WTC11 (cell line): ENCODE results near the gene LIN7B. TPM values are rescaled to one million over a fixed set of nuclear protein-coding genes. Genes with fewer than 3 reads are reported as not detected.
A peak's percentile ranks its signal among the peaks of the same experiment; 100 is the strongest.
"Not testable (repeated sequence)": the region's sequence is repeated elsewhere in the genome, so short reads cannot be mapped to it uniquely, and the experiment has no call there.

Source experiments
- ATAC-seq: fragments of 200-7000 bp; cut with Tn5 transposase; 2 replicates; pipeline ENCODE4 v1.10.0; 2021; ENCODE audit warnings: mild to moderate bottlenecking, moderate library complexity
- CTCF ChIA-PET: fragments of 300-600 bp; sonication (Branson Sonifier 250); formaldehyde crosslinking; loops from one replicate; lab custom pipeline; 2021; ENCODE audit warnings: antibody characterized with exemption; lab: Charles Lee
- POLR2A ChIA-PET: fragments of 350-600 bp; sonication (Branson Sonifier 250); formaldehyde crosslinking; loops from one replicate; lab custom pipeline; 2021; ENCODE audit warnings: antibody characterized with exemption; lab: Charles Lee
- DNase-seq: peaks from one replicate; pipeline ENCODE4 v3.0.0; 2021; ENCODE audit warnings: low spot score
- H3K27ac Mint-ChIP-seq: 2 replicates; pipeline ENCODE4 v1.8.0; 2021; ENCODE audit warnings: mixed read lengths
- H3K27me3 Mint-ChIP-seq: 2 replicates; pipeline ENCODE4 v1.8.0; 2021; ENCODE audit warnings: low read depth, mild to moderate bottlenecking, moderate library complexity, mixed read lengths
- H3K36me3 Mint-ChIP-seq: 2 replicates; pipeline ENCODE4 v1.8.0; 2021; ENCODE audit warnings: mixed read lengths
- H3K4me1 Mint-ChIP-seq: 2 replicates; pipeline ENCODE4 v1.8.0; 2022; ENCODE audit warnings: mixed read lengths
- H3K4me3 Mint-ChIP-seq: 2 replicates; pipeline ENCODE4 v1.8.0; 2021; ENCODE audit warnings: mild to moderate bottlenecking, moderate library complexity, mixed read lengths
- H3K9me3 Mint-ChIP-seq: 2 replicates; pipeline ENCODE4 v1.8.0; 2021; ENCODE audit warnings: mixed read lengths
- ATF1 ChIP-seq: sonication (generic); formaldehyde crosslinking; IDR thresholded peaks from 2 replicates; pipeline ENCODE4 v1.8.1; 2023; ENCODE audit warnings: mild to moderate bottlenecking, moderate library complexity, missing genetic modification reagents
- CDX4 ChIP-seq: fragments of 250-450 bp; sonication (Bioruptor Pico); IDR thresholded peaks from 2 replicates; pipeline ENCODE4 v1.9.0; 2021; ENCODE audit warnings: moderate library complexity, mild to moderate bottlenecking, inconsistent platforms, borderline replicate concordance
- HMGXB4 ChIP-seq: sonication (generic); formaldehyde crosslinking; IDR thresholded peaks from 2 replicates; pipeline ENCODE4 v1.8.1; 2023; ENCODE audit warnings: mild to moderate bottlenecking, moderate library complexity, missing genetic modification reagents
- NR2C2 ChIP-seq: sonication (generic); formaldehyde crosslinking; IDR thresholded peaks from 2 replicates; pipeline ENCODE4 v1.8.0; 2022; ENCODE audit warnings: mild to moderate bottlenecking, missing genetic modification reagents
- PRDM15 ChIP-seq: sonication (generic); formaldehyde crosslinking; IDR thresholded peaks from 2 replicates; pipeline ENCODE4 v1.8.0; 2022; ENCODE audit warnings: missing genetic modification reagents
- ZNF138 ChIP-seq: sonication (generic); formaldehyde crosslinking; conservative IDR thresholded peaks from 2 replicates; pipeline ENCODE4 v1.8.1; 2022; ENCODE audit warnings: mild to moderate bottlenecking, moderate library complexity, missing genetic modification reagents
- ZNF232 ChIP-seq: sonication (generic); formaldehyde crosslinking; IDR thresholded peaks from 2 replicates; pipeline ENCODE4 v1.8.0; 2022; ENCODE audit warnings: mild to moderate bottlenecking, missing genetic modification reagents
- ZNF512 ChIP-seq: sonication (generic); formaldehyde crosslinking; IDR thresholded peaks from 2 replicates; pipeline ENCODE4 v1.8.1; 2022; ENCODE audit warnings: missing genetic modification reagents, borderline replicate concordance
- total RNA-seq: library from RNA; stranded (reverse); gene quantifications from 3 replicates; pipeline ENCODE4 v1.2.3, GENCODE V29; 2021
- TF ChIP-seq, protein P1 (sequence below): sonication (generic); formaldehyde crosslinking; IDR thresholded peaks from 2 replicates; pipeline ENCODE4 v1.8.0; 2022; ENCODE audit warnings: mild to moderate bottlenecking, missing genetic modification reagents
- TF ChIP-seq, protein P2 (sequence below): sonication (generic); formaldehyde crosslinking; IDR thresholded peaks from 2 replicates; pipeline ENCODE4 v1.8.0; 2023; ENCODE audit warnings: mild to moderate bottlenecking, missing genetic modification reagents
- TF ChIP-seq, protein P3 (sequence below): fragments of 250-450 bp; sonication (Bioruptor Pico); conservative IDR thresholded peaks from 2 replicates; pipeline ENCODE4 v1.9.0; 2021; ENCODE audit warnings: mild to moderate bottlenecking

Gene LIN7B
- total RNA-seq, 1 experiment from 2014 or later: 5.1 TPM

GRCh38 chr19:49120868-49121267 is 6.7 kb downstream of the LIN7B start (continued):
- TF ChIP-seq CDX4: no peak
- no peak for TF ChIP-seq ZNF138 (CRISPR knock-in tag)
- no peak for TF ChIP-seq ATF1 (CRISPR knock-in tag)
- TF ChIP-seq, protein P1, sequence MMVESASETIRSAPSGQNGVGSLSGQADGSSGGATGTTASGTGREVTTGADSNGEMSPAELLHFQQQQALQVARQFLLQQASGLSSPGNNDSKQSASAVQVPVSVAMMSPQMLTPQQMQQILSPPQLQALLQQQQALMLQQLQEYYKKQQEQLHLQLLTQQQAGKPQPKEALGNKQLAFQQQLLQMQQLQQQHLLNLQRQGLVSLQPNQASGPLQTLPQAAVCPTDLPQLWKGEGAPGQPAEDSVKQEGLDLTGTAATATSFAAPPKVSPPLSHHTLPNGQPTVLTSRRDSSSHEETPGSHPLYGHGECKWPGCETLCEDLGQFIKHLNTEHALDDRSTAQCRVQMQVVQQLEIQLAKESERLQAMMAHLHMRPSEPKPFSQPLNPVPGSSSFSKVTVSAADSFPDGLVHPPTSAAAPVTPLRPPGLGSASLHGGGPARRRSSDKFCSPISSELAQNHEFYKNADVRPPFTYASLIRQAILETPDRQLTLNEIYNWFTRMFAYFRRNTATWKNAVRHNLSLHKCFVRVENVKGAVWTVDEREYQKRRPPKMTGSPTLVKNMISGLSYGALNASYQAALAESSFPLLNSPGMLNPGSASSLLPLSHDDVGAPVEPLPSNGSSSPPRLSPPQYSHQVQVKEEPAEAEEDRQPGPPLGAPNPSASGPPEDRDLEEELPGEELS (CRISPR knock-in tag): no peak
- TF ChIP-seq, all 79 proteins: peak for 0

- not testable (repeated sequence) for H3K4me3 Mint-ChIP-seq, H3K36me3 Mint-ChIP-seq, DNase-seq, H3K9me3 Mint-ChIP-seq, H3K27ac Mint-ChIP-seq, ATAC-seq
- Mint-ChIP-seq H3K27me3 (peaks cover 65% of the 10 kb centered on the region), H3K4me1 (peaks cover 16% of the 10 kb centered on the region)
- CTCF ChIA-PET: interaction anchor here (1.0 to 2.7 kb wide), 4 partner anchors 24 to 122 kb away, joined by 4 to 18 read pairs (median 10); no protein-coding TSS in a partner anchor
- POLR2A ChIA-PET: interaction anchor here (0.7 kb wide), 1 partner anchor 82 kb away, joined by 3 read pairs; no protein-coding TSS in a partner anchor
Observed at GRCh38 chr19:49121841-49122240, 7.7 kb downstream of the LIN7B start.

GRCh38 chr19:49123285-49123684 is 9.1 kb downstream of the LIN7B start:
- H3K9me3 Mint-ChIP-seq, DNase-seq, H3K27ac Mint-ChIP-seq, H3K36me3 Mint-ChIP-seq, H3K4me3 Mint-ChIP-seq, ATAC-seq: not testable (repeated sequence)
- peaks cover 14% of the 10 kb centered on the region for H3K4me1 Mint-ChIP-seq
- H3K27me3 Mint-ChIP-seq: peaks cover 71% of the 10 kb centered on the region
- ChIA-PET POLR2A (interaction anchor here (0.6 kb wide), 1 partner anchor 216 kb away, joined by 6 read pairs; no protein-coding TSS in a partner anchor), CTCF (interaction anchor here (0.8 kb wide), 1 partner anchor 102 kb away, joined by 5 read pairs; no protein-coding TSS in a partner anchor)

GRCh38 chr19:49125025-49125731 is 11.0 kb downstream of the LIN7B start:
- H3K36me3 Mint-ChIP-seq: no peaks in the 10 kb centered on the region
- ATAC-seq: peak; percentile 35
- H3K4me3 Mint-ChIP-seq: peak overlapping the region; percentile 66
- no peaks in the 10 kb centered on the region for H3K9me3 Mint-ChIP-seq
- H3K27me3 Mint-ChIP-seq: peaks cover 80% of the 10 kb centered on the region
- CTCF ChIA-PET: interaction anchor here (0.5 to 2.2 kb wide), 15 partner anchors 11 to 694 kb away, joined by 3 to 26 read pairs (median 5); partner anchors contain the start of genes GYS1, LIN7B and RUVBL2
- DNase-seq: peak; percentile 77
- H3K4me1 Mint-ChIP-seq: peaks cover 26% of the 10 kb centered on the region
- POLR2A ChIA-PET: interaction anchor here (0.6 to 1.4 kb wide), 5 partner anchors 11 to 419 kb away, joined by 3 to 7 read pairs (median 4); partner anchors contain the start of gene LIN7B
- H3K27ac Mint-ChIP-seq: peak overlapping the region; percentile 63; the same call in 1 of the 2 replicates
- TF ChIP-seq, protein P2, sequence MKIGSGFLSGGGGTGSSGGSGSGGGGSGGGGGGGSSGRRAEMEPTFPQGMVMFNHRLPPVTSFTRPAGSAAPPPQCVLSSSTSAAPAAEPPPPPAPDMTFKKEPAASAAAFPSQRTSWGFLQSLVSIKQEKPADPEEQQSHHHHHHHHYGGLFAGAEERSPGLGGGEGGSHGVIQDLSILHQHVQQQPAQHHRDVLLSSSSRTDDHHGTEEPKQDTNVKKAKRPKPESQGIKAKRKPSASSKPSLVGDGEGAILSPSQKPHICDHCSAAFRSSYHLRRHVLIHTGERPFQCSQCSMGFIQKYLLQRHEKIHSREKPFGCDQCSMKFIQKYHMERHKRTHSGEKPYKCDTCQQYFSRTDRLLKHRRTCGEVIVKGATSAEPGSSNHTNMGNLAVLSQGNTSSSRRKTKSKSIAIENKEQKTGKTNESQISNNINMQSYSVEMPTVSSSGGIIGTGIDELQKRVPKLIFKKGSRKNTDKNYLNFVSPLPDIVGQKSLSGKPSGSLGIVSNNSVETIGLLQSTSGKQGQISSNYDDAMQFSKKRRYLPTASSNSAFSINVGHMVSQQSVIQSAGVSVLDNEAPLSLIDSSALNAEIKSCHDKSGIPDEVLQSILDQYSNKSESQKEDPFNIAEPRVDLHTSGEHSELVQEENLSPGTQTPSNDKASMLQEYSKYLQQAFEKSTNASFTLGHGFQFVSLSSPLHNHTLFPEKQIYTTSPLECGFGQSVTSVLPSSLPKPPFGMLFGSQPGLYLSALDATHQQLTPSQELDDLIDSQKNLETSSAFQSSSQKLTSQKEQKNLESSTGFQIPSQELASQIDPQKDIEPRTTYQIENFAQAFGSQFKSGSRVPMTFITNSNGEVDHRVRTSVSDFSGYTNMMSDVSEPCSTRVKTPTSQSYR (CRISPR knock-in tag): no peak
- TF ChIP-seq PRDM15 (peak; percentile 89), ZNF512 (CRISPR knock-in tag) (no peak), HMGXB4 (CRISPR knock-in tag) (no peak), ZNF232 (CRISPR knock-in tag) (no peak), NR2C2 (CRISPR knock-in tag) (no peak)
- TF ChIP-seq, protein P3, sequence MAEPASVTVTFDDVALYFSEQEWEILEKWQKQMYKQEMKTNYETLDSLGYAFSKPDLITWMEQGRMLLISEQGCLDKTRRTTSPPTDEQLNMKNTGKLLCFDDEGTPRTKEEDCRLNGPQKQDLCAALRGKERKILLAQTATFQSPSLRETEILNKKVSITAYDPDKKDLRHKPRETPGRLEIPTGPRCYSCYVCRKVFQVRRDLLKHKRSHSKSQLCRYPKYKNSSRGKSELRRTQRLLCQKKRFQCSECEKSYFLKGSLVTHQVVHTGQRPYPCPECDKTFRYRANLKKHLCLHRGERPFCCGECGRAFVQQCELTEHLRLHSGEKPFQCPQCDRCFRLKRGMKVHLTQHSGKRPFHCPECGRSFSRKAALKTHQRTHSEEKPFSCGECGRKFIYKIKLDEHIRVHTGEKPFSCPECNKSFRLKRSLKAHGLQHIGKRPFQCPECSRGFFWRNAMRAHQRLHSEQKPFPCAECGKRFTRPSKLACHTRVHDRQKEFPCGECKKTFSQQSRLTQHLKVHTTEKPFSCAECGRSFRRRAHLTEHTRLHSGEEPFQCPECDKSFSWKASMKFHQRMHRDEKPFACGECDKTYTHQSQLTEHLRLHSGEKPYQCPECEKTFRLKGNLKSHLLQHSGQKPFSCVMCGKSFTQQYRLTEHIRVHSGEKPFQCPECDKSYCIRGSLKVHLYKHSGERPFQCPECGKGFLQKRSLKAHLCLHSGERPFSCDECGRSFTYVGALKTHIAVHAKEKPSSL (CRISPR knock-in tag): no peak
